Esophagus mucosa (tissue), 1 donor: ENCODE results near the gene RNF113B. TPM values are rescaled to one million over a fixed set of nuclear protein-coding genes. Genes with fewer than 3 reads are reported as not detected.

ENCODE experiments used
- ATAC-seq: fragments of 200-7000 bp; cut with Tn5 transposase; one replicate; pipeline ENCODE4 v1.9.1; 2020
- total RNA-seq: library from RNA; stranded (reverse); gene quantifications from one replicate; pipeline ENCODE4 v1.2.4, GENCODE V29; 2023
- donor health status: DM: yes; HTN: yes; CAD: no.

The RNF113B gene
- total RNA-seq, 1 donor from 2014 or later: not detected

GRCh38 chr13:98141091-98141490, 36.0 kb downstream of the RNF113B start:
- ATAC-seq: no peak

DNA sequence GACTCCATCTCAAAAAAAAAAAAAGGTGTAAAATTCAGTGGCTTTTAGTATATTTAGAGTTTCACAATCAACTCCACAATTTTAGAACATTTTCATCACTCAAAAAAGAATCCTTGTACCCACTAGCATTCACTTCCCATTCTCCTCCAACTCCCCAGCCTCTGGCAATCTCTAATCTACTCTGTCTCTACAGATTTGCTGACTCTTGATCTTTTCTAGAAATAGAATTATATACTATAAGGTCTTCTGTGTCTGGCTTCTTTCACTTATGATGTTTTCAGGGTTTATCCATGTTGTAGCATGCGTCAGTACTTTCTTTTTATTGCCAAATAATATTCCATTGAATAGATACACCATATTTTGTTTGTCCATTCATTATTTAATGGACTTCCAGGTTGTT, 42.2 kb downstream of the RNF113B start:
- ATAC-seq: no peak

DNA sequence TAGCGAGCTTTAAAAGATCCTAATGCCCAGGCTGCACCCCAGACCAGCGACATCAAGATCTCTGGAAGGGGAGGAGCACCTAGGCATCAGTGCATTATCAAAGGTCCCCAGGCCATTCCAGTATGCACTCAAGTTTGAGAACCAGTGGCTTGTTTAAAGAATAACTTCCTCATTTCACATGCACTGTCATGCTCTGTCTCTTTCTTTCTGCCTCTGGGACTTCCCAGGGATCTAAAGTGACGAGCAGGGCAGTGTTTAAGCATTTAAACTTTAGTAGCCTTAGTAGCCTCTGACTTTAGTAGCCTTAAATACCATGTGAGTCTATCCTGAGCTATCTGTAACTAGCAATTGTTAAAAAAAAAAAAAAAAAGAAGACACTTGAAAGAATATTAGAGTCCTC, 43.1 kb downstream of the RNF113B start:
- no peak for ATAC-seq

- ATAC-seq: no peak
Observed at GRCh38 chr13:98129059-98129746, 47.9 kb downstream of the RNF113B start.

Other genes with a start within 250 kb of the RNF113B start
- 69.5 TPM for gene IPO5, start 223.6 kb downstream of the RNF113B start, total RNA-seq
- 6.2 TPM for gene FARP1, start 34.2 kb downstream of the RNF113B start, total RNA-seq